Inflammatory macrophage treated with lipopolysaccharide for 1 hour (primary cell): ENCODE data around the gene ABAT.
"Not testable (repeated sequence)": the region's sequence is repeated elsewhere in the genome, so short reads cannot be mapped to it uniquely, and the experiment has no call there.

ENCODE experiments used
- DNase-seq, 2 donors: peaks; one replicate each; pipeline ENCODE4 v3.0.0-alpha.2; 2020 to 2022

Gene ABAT

DNA sequence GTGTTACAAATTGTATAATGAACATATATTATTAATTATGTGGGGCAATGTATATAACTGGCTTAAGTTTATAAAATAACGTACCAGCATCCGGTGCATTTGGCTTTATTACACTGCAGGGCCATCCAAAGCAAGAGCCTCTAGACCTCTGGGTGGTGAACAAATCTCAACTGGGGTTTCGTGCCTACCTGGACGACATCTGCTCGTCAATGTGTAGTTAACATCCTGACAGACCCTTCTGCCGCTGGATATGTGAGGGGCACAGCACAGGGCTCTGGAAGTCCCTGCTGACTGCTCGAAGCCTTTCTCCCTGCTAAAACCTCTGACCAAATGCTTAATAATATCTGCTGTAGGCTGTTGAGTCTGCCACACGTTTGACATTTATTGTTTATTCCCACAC, 120.7 kb downstream of the ABAT start:
- no peak for DNase-seq

DNA sequence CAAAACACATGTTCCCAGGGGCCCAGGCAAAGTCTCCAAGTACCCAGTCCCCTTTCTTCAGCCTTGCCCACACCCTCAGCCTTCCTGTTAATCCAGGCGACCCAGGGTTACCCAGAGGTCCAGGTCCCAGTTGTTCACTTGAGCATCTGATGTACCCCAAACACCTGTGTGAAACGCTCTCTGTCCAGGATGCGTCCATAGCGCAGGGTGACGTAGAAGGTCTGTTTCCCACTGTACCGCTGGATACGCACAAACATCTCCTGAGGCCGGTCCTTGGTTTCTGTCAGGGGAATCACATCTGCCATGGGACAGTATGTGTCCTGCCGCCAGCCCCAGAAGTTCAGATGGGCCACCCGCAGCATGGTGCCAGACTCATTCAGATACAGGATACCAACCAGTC, 121.4 kb downstream of the ABAT start:
- DNase-seq = no peak

DNA sequence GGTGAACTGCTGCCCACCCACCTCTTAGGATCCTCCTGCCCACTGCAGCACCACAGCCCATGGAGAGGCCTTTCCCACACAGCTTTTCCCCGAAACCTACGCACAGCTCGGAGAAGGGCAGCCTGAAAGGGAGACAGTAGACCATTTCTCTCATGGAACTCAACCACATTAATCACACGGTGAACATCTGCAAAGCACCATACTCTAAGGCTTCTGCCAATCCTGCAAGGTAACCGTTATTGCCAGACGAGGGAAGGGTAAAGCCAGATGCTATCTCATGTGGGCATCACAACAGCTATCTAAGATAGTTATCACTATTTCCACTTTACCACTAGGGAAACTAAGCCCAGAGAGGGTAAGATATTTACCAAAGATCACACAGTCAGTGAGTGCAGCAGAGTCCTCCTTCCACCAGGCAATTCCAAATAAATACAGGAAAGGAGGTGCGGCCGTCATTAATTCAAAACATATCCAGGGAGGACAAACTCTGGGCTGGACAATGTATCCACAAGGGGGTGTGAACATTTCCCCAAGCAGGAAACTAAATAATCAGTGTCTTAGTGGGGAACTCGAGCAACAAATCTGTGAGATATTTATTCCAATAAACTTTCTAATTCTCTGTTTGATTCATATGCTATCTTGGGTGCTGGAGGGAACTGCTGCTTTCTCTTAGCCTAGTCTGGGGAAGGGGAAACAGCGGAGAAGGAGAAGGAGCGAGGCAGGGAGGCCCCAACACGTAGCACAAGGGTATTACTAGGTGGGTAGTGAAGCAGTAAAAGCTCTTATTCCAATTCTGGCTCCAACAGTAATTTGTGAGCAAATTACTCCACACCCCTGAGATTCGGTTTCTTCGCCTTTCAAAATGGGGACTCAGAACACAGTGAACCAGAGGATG, 122.3 kb downstream of the ABAT start:
- DNase-seq = no peak

DNA sequence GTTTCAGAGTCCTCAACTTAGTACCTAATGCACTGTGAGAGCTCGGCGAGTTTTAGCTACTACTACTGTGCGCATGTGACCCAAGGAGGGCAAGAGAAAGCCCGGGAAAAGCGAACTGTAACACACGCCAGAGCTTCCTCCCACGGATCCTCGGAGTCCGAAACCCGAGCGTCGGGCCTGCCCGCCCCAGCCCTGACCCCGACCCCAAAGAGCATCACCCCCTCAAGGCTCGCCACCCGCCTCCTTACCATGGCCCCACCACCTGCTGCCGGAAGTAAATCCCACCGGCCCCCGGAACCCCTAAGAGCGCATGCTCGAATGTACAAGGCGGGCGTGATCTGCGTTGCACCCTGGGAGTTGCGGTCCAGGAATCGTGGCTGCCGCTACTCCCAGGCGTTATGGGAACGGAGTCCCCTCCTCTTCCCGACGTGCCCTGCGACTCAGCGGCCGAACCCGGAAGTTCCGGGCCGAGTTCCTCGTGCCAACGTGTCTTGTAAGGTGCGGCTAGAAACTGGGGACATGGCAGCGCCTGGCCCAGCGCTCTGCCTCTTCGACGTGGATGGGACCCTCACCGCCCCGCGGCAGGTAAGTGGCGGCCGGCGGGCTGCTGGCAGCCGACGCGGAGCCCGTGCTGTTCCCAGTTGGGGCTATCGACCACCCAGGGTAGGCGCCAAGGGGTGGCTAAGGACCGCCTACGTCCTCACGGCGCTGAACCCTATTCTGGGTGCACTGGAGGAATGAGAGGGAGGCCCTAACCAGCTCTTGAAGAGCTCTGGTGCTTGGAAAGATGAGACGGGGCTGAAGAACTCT, 123.2 kb downstream of the ABAT start, which contains the start of the genes PMM2 and TMEM186:
Gene PMM2, plus strand, starts transcription at position 476 of the 810 bp plus-strand sequence. Its CDS starts 44 bp downstream, at position 520.
Gene TMEM186, minus strand, starts transcription at position 276 of the 810 bp plus-strand sequence. Its CDS starts 25 bp downstream, at position 251.
- DNase-seq = peak; percentile 96 to 97

DNA sequence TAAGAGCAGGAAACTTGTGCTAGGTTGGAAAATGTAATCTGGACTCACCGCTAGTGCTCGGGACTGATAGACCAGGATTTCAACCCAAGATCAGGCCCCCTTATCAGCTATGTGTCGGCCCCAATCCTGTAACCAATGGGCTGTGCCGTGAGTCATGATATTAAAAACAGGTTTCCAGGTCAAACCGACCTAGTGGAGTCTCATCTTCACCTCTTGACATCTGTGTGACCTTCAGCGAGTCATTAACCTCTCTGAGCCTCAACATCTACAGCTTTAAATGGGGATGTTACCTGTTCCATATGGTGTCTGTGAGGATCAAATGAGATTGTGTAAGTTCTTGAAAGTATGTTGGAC, 123.7 kb downstream of the ABAT start:
- peak in 1 of 2 donors; percentile 5 for DNase-seq

DNA sequence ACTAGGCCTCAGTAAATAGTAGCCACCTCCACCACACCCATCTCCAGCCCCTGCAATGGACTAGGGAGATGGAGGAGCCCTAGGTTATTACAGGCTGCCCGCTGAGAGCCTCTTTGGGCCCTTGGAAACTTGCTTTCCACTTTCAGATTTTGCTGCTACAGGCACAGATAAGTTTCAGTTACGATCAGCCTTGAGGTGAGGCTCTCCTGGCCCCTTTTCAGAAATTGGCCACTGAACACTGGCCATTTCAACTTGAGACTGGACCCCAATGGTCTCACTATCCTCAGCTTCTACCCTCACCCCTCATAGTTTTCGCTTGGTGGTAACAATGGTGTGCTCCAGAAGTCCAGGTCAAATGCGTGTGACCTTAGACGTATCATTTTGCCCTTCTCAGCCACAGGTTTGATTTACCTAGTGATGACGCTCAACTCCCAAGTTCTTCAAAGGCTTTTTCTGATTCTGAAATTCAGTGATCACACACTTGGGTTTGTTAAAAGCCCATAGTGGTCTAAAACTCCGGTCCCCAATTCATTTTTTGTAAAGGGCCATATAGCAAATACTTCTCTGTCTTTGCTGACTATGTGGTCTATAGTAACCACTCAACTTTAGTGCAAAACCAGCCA, 124.2 kb downstream of the ABAT start:
- DNase-seq = no peak

DNA sequence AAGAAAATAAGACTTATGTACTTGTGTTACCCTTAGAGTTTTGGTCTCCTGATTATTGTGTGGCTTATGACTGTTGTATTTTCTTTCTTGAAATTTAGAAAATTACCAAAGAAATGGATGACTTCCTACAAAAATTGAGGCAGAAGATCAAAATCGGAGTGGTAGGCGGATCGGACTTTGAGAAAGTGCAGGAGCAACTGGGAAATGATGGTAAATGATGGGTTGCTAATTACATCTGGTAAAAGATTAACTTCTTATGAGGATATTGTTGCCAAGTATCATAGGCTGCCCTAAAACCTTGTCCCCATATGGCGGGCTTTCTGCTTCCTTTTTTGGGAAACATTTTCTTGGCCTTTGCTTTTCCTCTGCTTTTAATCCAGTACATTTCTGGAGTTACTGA, 127.3 kb downstream of the ABAT start:
- DNase-seq = no peak

DNA sequence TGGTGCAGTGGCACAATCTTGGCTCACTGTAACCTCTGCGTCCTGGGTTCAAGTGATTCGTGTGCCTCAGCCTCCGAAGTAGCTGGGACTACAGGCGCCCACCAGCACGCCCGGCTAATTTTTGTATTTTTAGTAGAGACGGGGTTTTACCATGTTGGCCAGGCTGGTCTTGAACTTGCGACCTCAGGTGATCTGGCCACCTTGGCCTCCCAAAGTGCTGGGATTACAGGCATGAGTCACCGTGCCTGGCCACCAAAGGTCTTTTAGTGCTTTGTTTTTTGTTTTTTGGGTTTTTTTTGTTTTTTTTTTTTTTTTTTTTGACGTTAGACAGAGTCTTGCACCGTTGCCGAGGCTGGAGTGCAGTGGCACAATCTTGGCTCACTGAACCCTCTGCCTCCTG, 129.3 kb downstream of the ABAT start:
- not testable (repeated sequence) for DNase-seq

DNA sequence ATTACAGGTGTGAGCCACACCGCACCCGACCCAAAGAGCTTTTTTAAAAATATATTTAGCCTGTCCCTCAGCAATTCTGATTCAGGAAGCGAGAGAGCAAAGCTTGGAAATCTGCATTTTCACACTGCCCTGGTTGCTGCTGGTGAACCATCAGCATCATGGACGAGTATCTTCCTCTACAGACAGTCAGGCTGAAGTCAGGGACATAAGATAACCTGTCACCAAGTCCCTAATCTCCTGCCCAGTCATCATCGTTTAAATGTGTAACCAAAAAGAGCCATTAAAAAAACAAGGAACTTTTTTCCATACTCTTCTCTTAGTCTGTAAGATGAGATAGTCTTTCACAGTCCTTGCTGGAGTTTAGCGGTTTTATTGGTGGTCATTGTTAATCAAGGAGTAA, 129.9 kb downstream of the ABAT start:
- DNase-seq = no peak

DNA sequence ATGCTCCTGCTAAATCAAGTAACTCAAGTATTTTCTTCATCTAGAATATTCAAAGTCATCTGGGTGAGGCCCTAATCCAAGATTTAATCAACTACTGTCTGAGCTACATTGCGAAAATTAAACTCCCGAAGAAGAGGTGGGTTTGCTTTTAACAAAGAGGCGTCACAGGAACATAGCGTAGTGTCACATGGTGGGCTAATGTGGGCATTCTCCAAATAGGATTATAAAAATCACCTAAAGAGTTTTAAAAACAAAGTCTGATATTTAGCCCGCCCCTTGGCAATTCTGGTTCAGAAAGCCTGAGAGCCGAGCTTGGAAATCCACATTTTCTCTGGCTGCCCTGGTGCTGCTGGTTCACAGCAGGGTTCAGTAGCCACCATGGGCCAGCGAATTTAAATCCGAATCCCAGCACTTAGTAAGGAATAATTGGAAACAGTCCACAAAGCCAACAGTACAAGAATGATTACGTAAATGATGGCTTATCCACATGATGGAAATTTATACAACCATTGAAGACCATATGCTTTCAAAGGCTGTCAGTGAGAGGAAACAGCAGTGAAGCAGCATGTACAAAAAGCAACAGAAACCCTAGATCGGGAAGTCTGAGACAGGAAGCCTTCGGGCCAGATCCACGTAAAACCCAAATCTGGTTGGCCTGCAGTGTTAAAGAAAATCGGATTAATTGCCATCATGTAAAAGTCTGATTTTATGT, 132.0 kb downstream of the ABAT start:
- DNase-seq = no peak

DNA sequence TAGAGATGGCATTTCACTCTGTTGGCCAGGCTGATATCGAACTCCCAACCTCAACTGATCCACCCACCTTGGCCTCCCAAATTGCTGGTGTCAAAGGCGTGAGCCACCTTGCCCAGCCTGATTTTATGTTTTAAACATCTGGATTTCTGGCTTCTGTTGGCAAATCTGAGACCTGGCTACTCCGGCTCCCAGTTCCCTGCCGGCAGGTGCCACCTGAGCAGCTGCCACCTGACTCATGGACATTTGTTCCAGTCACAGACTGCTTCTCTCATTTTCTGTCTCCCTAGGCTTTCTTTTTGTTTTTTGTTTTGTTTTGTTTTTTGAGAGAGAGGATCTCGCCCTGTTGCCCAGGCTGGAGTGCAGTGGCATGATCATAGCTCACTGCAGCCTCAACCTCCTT, 132.8 kb downstream of the ABAT start:
- DNase-seq = no peak

DNA sequence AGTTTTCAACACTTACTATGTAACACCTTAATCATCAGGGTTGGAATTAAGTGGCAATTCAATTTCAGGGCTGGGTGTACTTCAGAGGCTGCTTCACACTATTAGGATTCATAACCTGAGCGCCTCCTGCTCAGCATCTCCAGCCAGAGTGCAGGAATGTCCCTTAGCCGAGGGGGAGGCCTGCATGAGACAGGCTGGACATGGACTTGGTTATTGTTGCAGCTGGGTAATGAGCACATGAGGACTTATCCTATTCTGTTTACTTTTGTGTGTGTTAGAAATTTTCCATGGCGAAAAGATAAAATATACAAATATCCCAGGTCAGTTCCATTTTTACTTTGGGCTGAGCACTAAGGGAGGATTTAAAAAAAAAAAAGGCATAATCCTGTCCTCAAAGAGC, 133.6 kb downstream of the ABAT start:
- DNase-seq = no peak

DNA sequence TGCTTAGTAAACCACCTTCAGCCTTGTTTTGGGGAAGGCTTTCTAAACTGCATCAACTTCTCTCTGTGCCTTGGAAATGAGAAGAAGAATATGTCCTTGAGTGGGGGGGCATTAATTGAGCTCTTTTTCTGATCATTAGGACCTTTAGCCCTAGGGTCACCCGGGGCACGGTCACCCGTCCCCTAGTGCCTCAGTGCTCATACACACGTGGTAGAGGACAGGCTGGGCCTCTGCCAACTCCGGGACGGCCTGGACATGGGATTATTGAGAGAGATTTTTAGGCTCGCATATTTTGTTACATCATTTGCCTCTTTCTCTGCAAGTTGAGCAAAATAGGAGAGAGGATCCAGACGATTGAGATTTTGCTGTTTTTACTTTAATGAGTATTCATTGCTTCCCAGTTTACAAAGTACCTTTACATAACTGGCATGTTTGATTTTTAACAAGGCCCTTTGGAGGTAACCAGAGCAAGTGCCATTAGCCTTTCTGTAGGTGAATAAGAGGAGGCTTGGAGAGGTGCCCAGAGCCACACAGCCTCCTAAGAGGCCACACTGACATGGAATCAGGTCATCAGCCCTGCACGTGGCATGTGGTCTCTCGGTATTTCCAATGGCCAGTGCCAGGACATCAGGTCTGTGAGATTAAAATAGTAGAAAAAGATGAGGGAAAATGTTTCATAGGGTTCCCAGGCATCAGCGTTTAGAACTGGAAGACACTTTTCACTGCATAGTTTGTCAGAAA, 134.4 kb downstream of the ABAT start:
- DNase-seq = no peak

DNA sequence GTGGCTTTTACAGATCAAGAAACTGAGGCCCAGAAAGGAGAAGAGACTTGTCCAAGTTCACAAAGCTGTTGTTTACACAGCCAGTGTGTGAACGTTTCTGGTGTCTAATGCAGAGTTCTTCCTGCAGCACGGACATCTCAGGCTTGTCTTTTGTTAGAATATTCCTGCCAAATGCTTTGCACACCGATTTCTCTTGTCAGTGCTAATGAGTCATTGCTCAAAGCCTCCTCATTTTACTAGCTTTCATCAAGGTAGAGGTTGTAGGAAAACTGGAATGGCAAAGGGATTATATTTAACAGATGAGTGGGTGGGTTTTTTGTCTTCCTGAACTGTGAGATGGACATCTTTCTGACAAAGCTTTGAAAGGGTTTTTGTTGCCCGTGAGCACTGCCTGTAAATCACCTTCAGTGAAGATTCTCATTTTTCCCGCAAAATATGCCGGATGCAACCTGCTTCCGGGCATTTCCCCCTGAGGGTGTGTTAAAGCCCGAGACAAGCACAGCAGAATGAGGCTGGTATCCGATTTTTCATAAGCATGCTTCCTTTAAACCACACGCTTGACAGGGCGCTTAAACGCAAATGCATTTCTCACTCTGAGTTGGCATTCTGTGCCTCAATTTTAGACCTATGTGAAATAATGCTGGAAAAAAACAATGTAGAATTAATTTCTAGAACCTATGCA, 137.9 kb downstream of the ABAT start:
- DNase-seq = no peak

DNA sequence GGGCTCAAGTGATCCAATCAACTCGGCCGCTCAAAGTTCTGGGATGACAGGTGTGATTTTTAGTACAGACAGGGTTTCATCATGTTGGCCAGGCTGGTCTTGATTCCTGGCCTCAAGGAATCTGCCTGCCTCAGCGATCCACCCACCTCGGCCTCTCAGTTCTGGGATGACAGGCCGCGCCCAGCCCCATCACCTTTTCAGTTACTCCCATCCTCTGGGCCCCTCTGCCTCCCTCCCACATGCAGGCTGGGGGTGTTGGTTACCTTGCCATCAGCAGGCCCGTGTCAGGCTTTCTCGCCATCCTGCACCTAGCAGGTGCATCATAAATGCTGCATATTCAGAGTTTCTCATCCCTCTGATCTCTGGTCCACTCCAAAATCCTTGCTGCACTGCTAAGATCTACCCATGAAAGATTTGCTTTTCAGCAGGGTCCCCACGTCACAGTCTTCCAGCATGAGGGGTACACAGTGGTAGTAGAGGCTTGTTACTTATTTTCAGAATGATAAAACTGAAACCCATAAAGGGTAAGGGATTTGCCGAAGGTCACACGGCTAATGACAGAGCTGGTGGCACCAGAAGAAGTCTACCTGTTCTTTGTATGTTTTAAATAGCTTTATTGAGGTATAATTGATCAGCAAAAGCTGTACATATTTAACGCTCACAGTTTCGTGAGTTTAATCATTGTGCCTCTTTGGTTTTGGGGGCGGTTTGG, 139.8 kb downstream of the ABAT start:
- DNase-seq = no peak

DNA sequence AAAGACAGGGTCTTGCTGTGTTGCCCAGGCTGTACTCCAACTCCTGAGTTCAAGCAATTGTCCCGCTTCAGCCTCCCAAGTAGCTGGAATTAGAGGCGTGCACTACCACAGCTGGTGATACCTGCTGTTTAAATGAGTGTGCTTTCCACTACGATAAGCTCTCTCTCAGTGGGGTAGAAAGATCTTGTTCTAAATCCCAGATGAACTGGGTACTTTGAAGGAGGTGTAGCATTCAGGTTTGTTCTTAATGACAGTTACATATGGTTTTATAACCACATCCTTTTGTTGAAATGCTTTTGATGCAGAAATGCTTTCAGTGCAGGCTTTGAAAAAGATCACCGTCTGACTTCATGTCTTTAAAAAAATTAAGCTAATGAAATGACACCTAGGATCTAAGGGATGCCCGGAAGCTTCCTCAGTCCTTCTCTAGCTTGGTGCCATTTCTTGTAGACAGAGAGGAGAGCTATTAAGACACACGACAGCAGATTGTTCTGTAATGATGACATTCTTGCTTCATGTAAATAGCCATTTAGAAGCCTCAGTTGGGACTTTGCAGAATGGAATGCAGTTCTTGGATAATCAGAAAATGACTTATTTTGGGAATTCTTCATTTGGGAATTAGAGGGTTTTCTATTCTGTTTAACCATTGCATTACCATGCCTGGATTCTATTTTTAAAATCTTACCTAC, 142.7 kb downstream of the ABAT start:
- no peak for DNase-seq

DNA sequence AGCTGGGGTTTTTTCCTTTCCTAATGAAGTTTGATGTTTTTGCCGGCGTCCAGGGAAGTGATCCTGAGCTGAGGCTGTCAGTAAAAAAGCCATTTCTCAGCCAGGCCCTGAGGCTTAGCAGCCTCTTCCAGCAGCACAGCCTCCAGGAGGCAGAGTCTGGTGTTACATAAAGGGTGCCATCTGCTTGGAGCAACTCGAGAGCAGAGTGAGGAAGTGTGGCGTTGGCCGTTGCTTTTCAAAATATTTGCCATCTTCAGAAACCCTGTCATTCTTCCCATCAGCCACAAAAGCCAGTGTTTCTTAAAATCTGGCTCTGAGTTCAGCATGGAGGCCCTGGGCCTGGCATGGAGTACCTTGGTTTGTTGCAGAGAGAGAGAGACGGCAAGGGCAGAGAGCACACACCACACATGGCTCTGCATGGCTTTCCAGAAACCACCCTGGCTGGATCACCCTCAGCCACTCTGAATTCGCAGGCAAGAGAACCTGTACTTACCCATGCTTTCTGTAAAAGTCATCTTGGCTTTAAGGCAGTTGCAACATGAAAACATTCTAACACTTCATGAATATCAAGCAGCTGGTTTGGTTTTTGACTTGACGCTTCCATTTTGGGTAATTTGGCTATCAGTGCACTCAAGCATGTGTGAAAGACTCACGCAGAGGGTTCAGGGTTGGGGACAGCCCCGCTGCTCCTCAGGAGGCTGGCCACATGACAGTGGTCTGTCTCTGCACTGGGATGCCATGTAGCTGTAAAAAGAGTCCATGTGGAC, 144.3 kb downstream of the ABAT start:
- no peak for DNase-seq

DNA sequence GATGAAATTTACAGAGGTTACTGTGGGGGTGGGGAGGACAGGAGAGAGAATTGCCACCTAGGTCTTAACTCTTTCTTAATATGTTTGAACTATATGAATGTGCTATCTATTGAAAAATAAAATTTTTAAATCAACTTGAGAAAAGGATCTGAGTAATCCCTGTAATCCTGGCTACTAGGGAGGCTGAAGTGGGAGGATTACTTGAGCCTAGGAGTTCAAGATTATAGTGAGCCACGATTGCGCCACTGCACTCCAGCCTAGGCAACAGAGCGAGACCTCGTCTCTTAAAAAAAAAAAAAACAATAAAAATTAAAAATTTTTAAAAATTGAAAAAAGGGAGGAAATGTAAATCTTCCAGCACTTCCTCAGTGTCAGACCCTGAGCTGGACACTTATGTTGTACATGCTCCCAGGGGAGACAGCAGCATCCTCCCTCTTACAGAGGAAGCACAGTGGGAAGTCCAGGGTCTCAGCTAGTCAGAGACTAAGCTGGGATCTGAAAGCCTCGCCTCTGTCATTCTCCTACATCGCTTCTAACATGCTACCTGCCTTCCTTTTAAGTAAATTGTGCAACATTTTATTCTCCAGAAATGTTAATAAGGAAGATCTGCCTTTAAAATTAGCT, 145.1 kb downstream of the ABAT start:
- no peak for DNase-seq

DNA sequence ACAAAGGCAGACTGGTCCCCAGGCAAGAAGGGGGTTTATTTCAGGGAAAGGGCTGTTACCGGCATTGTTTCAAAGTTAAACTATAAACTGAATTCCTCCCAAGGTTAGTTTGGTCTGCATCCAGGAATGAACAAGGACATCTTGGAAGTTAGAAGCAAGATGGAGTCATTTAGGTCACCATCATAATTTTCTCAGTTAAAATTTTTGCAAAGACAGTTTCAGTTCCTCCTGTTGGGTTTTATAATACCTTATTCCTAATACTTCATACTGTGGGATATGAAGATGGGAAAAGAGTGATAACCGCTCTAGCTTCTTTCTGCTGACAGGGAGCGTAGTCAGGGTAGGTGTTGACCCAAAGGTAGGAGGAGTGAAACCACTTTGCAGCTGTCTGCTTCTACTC, 148.0 kb downstream of the ABAT start:
- DNase-seq = no peak
